HepG2 (cell line): ENCODE data around the gene TMEM107. TPM values are rescaled to one million over a fixed set of nuclear protein-coding genes. Genes with fewer than 3 reads are reported as not detected.

Source experiments
- ATAC-seq: fragments of 200-7000 bp; cut with Tn5 transposase; 3 replicates; pipeline ENCODE4 v1.9.1; 2020; ENCODE audit warnings: mild to moderate bottlenecking, moderate library complexity
- BruUV-seq: library from RNA; stranded (reverse); fragments of 400-500 nt; replicated peaks from 2 replicates; lab custom pipeline; 2021; lab: Mats Ljungman, UMichigan
- CTCF ChIA-PET: fragments of 300-600 bp; formaldehyde crosslinking; extraction: SDS; loops from one replicate; lab custom pipeline; 2021; ENCODE audit warnings: low total read pairs, inconsistent platforms, low intra/inter-chr PET ratio; lab: Yijun Ruan, JAX
- POLR2A ChIA-PET: fragments of 350-600 bp; sonication (Branson Sonifier 250); formaldehyde crosslinking; loops from one replicate; lab custom pipeline; 2020; ENCODE audit warnings: antibody characterized with exemption, inconsistent platforms; lab: Yijun Ruan, JAX
- DNase-seq: peaks from one replicate; pipeline ENCODE4 v3.0.0-alpha.2; 2015; ENCODE audit warnings: low spot score
- FAIRE-seq: peaks from 3 replicates; lab custom pipeline; 2011; peaks lifted over from hg19 to GRCh38; lab: Jason Lieb, UNC
- H2AFZ ChIP-seq: one replicate; pipeline ENCODE4 v1.6.1; 2011; ENCODE audit warnings: low read length, inconsistent platforms
- H3K27ac ChIP-seq: fragments of 300-600 bp; 3 replicates; pipeline ENCODE4 v1.8.0; 2011; ENCODE audit warnings: mixed run types, mild to moderate bottlenecking, mixed read lengths, low read length, inconsistent platforms; ENCODE audit not compliant: insufficient read depth; ENCODE audit errors: extremely low read length
- H3K27me3 ChIP-seq, 2 experiments: fragments of 200-600 bp in 1 of 2; 2 replicates in 1 of 2; 3 replicates in 1 of 2; pipeline versions ENCODE4 v1.6.0 to v1.8.0; 2011; ENCODE audit warnings: low read length in 2 of 2, mild to moderate bottlenecking in 2 of 2, moderate library complexity in 2 of 2, inconsistent platforms in 1 of 2; ENCODE audit not compliant: insufficient read depth in 2 of 2, control insufficient read depth in 1 of 2
- H3K36me3 ChIP-seq, 2 experiments: fragments of 200-600 bp in 1 of 2; replicated peaks in 1 of 2; 2 replicates in 1 of 2; 3 replicates in 1 of 2; pipeline versions ENCODE4 v1.5.1 to v1.8.0; 2011; ENCODE audit warnings: low read length in 2 of 2, inconsistent platforms in 1 of 2; ENCODE audit not compliant: insufficient read depth in 2 of 2, control insufficient read depth in 1 of 2
- H3K4me1 ChIP-seq: 2 replicates; pipeline ENCODE4 v1.5.1; 2012; ENCODE audit warnings: low read length, inconsistent platforms; ENCODE audit not compliant: insufficient read depth
- H3K4me2 ChIP-seq: 2 replicates; pipeline ENCODE4 v1.6.0; 2011; ENCODE audit warnings: low read depth, low read length, inconsistent platforms
- H3K4me3 ChIP-seq, 3 experiments: fragments of 200-600 bp in 1 of 3; sonication (generic), shearing (Covaris generic) in 1 of 3; replicated peaks in 1 of 3; 2 replicates each; pipeline ENCODE4 v1.5.1; 2011 to 2016; ENCODE audit warnings: low read length in 3 of 3, inconsistent platforms in 2 of 3, low read depth in 2 of 3, mild to moderate bottlenecking in 2 of 3, control low read depth in 1 of 3, mixed read lengths in 1 of 3; ENCODE audit not compliant: insufficient read depth in 1 of 3
- H3K79me2 ChIP-seq: one replicate; pipeline ENCODE4 v1.6.1; 2011; ENCODE audit warnings: low read length, inconsistent platforms; ENCODE audit not compliant: insufficient read depth
- H3K9ac ChIP-seq: 2 replicates; pipeline ENCODE4 v1.6.0; 2011; ENCODE audit warnings: mild to moderate bottlenecking, low read depth, low read length, inconsistent platforms; ENCODE audit not compliant: insufficient read depth
- H3K9me3 ChIP-seq: 2 replicates; pipeline ENCODE4 v1.5.1; 2012; ENCODE audit warnings: mild to moderate bottlenecking, low read length
- H4K20me1 ChIP-seq: 2 replicates; pipeline ENCODE4 v1.6.0; 2011; ENCODE audit warnings: inconsistent platforms, mild to moderate bottlenecking, low read length, moderate library complexity; ENCODE audit not compliant: insufficient read depth
- BHLHE40 ChIP-seq: IDR thresholded peaks from 2 replicates; pipeline ENCODE4 v1.6.1; 2011; ENCODE audit warnings: low read length, improper control_type of control experiment
- DPF2 ChIP-seq: sonication (generic); formaldehyde crosslinking; IDR thresholded peaks from 2 replicates; pipeline ENCODE4 v1.4.0; 2020; ENCODE audit warnings: mild to moderate bottlenecking, low read depth, missing genetic modification reagents, borderline replicate concordance
- EZH2 ChIP-seq: conservative IDR thresholded peaks from 2 replicates; pipeline ENCODE4 v1.6.1; 2012; ENCODE audit warnings: mild to moderate bottlenecking, low read depth, low read length, moderate library complexity
- SALL2 ChIP-seq: sonication (generic); formaldehyde crosslinking; IDR thresholded peaks from 2 replicates; pipeline ENCODE4 v1.8.1; 2023; ENCODE audit warnings: mild to moderate bottlenecking, missing genetic modification reagents, inconsistent platforms
- SP4 ChIP-seq: sonication (generic); formaldehyde crosslinking; IDR thresholded peaks from 2 replicates; pipeline ENCODE4 v1.8.1; 2023; ENCODE audit warnings: mild to moderate bottlenecking, missing genetic modification reagents
- ZFP90 ChIP-seq: sonication (generic); formaldehyde crosslinking; IDR thresholded peaks from 2 replicates; pipeline ENCODE4 v1.8.0; 2022; ENCODE audit warnings: missing genetic modification reagents, mild to moderate bottlenecking, inconsistent platforms, borderline replicate concordance
- ZNF232 ChIP-seq: sonication (generic); formaldehyde crosslinking; IDR thresholded peaks from 2 replicates; pipeline ENCODE4 v1.4.0; 2020; ENCODE audit warnings: missing genetic modification reagents, borderline replicate concordance
- ZNF34 ChIP-seq: sonication (generic); formaldehyde crosslinking; IDR thresholded peaks from 2 replicates; pipeline ENCODE4 v1.4.0; 2020; ENCODE audit warnings: mild to moderate bottlenecking, missing genetic modification reagents, borderline replicate concordance
- ZNF687 ChIP-seq: sonication (generic); formaldehyde crosslinking; IDR thresholded peaks from 2 replicates; pipeline ENCODE4 v1.5.1; 2020; ENCODE audit warnings: mild to moderate bottlenecking, missing genetic modification reagents, moderate library complexity
- ZNF891 ChIP-seq: sonication (generic); formaldehyde crosslinking; IDR thresholded peaks from 2 replicates; pipeline ENCODE4 v1.5.0; 2020; ENCODE audit warnings: mild to moderate bottlenecking, missing genetic modification reagents
- ZSCAN22 ChIP-seq: sonication (generic); formaldehyde crosslinking; IDR thresholded peaks from 2 replicates; pipeline ENCODE4 v1.4.0; 2020; ENCODE audit warnings: mild to moderate bottlenecking, missing genetic modification reagents
- WGBS: methylation state at CpG from one replicate; pipeline ENCODE4 v1.1.6; 2017; ENCODE audit warnings: low lambda C conversion rate; 5-methylcytosine and 5-hydroxymethylcytosine counted together
- in situ Hi-C: cut with HindIII; loops from 2 replicates; pipeline ENCODE4 v1.10.0; 2017; ENCODE audit warnings: low pct_unique_long_range_greater_than_20kb; ENCODE audit not compliant: extremely low pct_ligation_motif_present
- intact Hi-C: fragments of 100-400 bp; cut with micrococcal nuclease; formaldehyde crosslinking; loops from one replicate; pipeline ENCODE4 v1.10.0; 2022; ENCODE audit not compliant: unreplicated experiment
- polyA plus RNA-seq, 8 experiments: library from polyadenylated mRNA; depleted of rRNA in 3 of 8; stranded (reverse) in 7 of 8; unstranded in 1 of 8; fragments of >200 nt; fragmentation: Illumina TruSeq in 4 of 8; extraction: Trizol in 4 of 8; gene quantifications; 2 replicates each; pipeline versions ENCODE4 v1.2.1 to v1.2.3, GENCODE V29; 2011 to 2016; ENCODE audit warnings: low read depth in 4 of 8, missing spikeins in 1 of 8, mixed read lengths in 1 of 8; ENCODE audit not compliant: insufficient read depth in 1 of 8
- total RNA-seq, 5 experiments: library from RNA; depleted of rRNA; stranded (reverse); fragments of >200 nt; fragmentation: Illumina TruSeq; extraction: Trizol; gene quantifications; 2 replicates each; pipeline ENCODE4 v1.2.3, GENCODE V29; 2016; ENCODE audit warnings: low read depth in 1 of 5
- TF ChIP-seq, protein P1 (sequence below): sonication (generic); formaldehyde crosslinking; IDR thresholded peaks from 2 replicates; pipeline ENCODE4 v1.4.0; 2020; ENCODE audit warnings: mild to moderate bottlenecking, missing genetic modification reagents
- TF ChIP-seq, protein P2 (sequence below): sonication (generic); formaldehyde crosslinking; IDR thresholded peaks from 2 replicates; pipeline ENCODE4 v1.5.0; 2020; ENCODE audit warnings: missing genetic modification reagents

Gene TMEM107
- total and polyA plus RNA-seq, 2 of the 13 experiments (the other 11 are each of a cell fraction or from before 2014, with no cell fraction given), result 7.2 to 15.3 TPM

DNA sequence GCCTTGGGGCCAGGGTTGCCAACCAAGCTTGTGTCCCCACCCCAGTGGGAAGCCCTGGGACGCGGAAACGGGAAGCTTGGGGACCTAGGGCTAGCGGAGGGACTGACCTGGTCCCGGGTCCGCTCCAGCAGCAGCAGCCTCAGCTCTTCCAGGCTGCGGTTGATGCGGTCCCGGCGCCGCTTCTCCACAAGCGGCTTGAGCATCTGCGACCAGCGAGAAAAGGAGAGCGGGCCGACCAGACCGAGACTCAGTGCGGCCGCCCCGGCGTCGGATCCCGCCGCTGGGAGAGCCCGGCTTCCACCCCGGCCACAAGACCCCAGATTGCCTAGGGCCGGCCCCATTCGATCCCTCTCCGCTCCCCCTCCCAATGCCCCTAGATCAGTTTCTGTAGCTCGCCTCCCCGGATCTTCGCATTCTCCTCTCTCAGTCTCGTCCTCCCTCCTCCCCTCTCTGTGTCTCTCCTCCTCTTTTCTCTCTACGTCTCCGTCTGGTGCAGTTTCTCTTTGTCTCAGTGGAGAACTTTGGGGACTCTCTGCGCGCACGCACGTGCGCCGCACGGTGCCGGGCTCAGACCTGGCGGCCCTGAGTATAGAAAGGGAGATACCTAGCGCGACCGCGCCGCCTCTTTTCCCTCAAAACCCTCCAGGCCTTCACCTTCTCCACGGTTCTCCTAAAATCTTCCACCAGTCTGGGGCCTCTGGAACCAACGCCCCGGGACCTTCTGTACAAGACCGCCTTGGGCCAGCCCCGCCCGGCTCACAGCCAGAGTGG, 53.1 kb downstream of the TMEM107 start:
- peaks cover 13% of the 10 kb centered on the region; the same call in 1 of the 2 replicates for H4K20me1 ChIP-seq
- no peaks in the 10 kb centered on the region for H3K36me3 ChIP-seq
- peak overlapping the region; percentile 48 to 95 (median 68) for H3K4me3 ChIP-seq
- H3K9ac ChIP-seq, result peak overlapping the region; percentile 13; the same call in 1 of the 2 replicates
- 6% methylated on average over 29 of the region's 55 CpGs for WGBS
- DNase-seq, result no peak
- ChIA-PET POLR2A (interaction anchor here (1.5 to 5.1 kb wide), 5 partner anchors 31 to 125 kb away, joined by 3 to 35 read pairs (median 8); partner anchors contain the start of genes AURKB and CTC1), CTCF (no interaction called here)
- intact Hi-C loops, result no loop called here
- no peak overlapping the region for H3K27ac ChIP-seq
- ATAC-seq, result no peak
- H2AFZ ChIP-seq, result no peak overlapping the region
- in situ Hi-C loops, result loop anchor here (5.0 to 10.0 kb wide), 3 partner anchors 34 to 179 kb away; no protein-coding TSS in a partner anchor
- peaks cover 5 to 36% of the 10 kb centered on the region in 2 experiments for H3K27me3 ChIP-seq
- H3K9me3 ChIP-seq, result no peaks in the 10 kb centered on the region
- H3K4me1 ChIP-seq, result peaks cover 59% of the 10 kb centered on the region
- no peaks in the 10 kb centered on the region for H3K79me2 ChIP-seq
- no peak for FAIRE-seq
- no TSS peak for BruUV-seq
- H3K4me2 ChIP-seq, result peak overlapping the region; percentile 100
- TF ChIP-seq ZNF687, result peak; percentile 55
- peak; percentile 69; the same call in 1 of the 2 replicates for TF ChIP-seq ZFP90 (CRISPR knock-in tag)
- no peak; the same call in 1 of the 2 replicates for TF ChIP-seq ZNF232 (CRISPR knock-in tag)
- TF ChIP-seq ZSCAN22 (CRISPR knock-in tag), result no peak
- TF ChIP-seq BHLHE40, result peak; percentile 41; the same call in 1 of the 2 replicates
- TF ChIP-seq SP4 (CRISPR knock-in tag), result 0 out of 2 replicates have a peak, but pooled peaks have one; percentile 26
- 0 out of 2 replicates have a peak, but pooled peaks have one; percentile 12 for TF ChIP-seq SALL2 (CRISPR knock-in tag)
- TF ChIP-seq DPF2 (CRISPR knock-in tag), result no peak
- TF ChIP-seq, protein P1, sequence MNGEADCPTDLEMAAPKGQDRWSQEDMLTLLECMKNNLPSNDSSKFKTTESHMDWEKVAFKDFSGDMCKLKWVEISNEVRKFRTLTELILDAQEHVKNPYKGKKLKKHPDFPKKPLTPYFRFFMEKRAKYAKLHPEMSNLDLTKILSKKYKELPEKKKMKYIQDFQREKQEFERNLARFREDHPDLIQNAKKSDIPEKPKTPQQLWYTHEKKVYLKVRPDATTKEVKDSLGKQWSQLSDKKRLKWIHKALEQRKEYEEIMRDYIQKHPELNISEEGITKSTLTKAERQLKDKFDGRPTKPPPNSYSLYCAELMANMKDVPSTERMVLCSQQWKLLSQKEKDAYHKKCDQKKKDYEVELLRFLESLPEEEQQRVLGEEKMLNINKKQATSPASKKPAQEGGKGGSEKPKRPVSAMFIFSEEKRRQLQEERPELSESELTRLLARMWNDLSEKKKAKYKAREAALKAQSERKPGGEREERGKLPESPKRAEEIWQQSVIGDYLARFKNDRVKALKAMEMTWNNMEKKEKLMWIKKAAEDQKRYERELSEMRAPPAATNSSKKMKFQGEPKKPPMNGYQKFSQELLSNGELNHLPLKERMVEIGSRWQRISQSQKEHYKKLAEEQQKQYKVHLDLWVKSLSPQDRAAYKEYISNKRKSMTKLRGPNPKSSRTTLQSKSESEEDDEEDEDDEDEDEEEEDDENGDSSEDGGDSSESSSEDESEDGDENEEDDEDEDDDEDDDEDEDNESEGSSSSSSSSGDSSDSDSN, result peak; percentile 22; the same call in 1 of the 2 replicates
- TF ChIP-seq ZNF34 (CRISPR knock-in tag), result no peak
- TF ChIP-seq ZNF891 (CRISPR knock-in tag), result 0 out of 2 replicates have a peak, but pooled peaks have one; percentile 31
- TF ChIP-seq, protein P2, sequence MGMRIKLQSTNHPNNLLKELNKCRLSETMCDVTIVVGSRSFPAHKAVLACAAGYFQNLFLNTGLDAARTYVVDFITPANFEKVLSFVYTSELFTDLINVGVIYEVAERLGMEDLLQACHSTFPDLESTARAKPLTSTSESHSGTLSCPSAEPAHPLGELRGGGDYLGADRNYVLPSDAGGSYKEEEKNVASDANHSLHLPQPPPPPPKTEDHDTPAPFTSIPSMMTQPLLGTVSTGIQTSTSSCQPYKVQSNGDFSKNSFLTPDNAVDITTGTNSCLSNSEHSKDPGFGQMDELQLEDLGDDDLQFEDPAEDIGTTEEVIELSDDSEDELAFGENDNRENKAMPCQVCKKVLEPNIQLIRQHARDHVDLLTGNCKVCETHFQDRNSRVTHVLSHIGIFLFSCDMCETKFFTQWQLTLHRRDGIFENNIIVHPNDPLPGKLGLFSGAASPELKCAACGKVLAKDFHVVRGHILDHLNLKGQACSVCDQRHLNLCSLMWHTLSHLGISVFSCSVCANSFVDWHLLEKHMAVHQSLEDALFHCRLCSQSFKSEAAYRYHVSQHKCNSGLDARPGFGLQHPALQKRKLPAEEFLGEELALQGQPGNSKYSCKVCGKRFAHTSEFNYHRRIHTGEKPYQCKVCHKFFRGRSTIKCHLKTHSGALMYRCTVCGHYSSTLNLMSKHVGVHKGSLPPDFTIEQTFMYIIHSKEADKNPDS, result no peak
- TF ChIP-seq EZH2, result 0 out of 2 replicates have a peak, but pooled peaks have one; percentile 51
